ENCODE results near the gene TLN1. TPM values are rescaled to one million over a fixed set of nuclear protein-coding genes. Genes with fewer than 3 reads are reported as not detected.

TLN1 gene
- total RNA-seq, 1 experiment from 2014 or later, result 109 TPM

DNA sequence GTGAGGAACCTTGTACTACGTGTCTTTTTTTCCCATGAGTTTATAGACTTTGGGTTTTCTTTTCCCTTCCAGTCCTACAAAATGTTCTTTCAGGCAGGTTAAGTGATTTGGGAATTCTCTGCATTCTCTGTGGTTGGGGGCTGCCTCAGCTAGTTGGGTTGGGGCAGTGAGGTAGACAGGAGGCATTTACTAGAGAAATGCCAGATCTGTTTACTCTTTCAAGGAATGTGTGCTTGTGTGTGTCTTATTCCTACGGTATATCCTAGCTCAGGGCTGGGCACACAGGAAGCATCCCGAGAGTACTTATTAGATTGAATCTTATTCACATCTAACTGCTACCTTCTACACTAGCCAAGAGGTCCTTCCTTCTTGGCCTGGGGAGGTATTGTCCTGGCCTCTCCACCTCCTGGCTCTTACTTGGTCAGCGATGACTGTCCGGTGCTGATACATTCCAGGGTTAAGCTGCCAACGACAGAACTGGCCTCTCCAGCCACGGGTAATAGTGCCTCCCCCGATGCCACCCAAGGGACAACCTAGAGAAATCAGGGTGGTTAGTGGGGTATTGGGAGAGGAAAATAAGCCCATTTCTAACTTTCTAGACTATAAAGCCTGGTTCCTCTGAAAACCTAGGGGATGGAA lies 12.0 kb upstream of the TLN1 start:
- peaks cover 56% of the 10 kb centered on the region for H3K36me3 Mint-ChIP-seq
- ChIA-PET POLR2A (no interaction called here), CTCF (interaction anchor here (1.6 kb wide), 1 partner anchor 8 kb away, joined by 7 read pairs; no protein-coding TSS in a partner anchor)
- ATAC-seq, result no peak
- H3K27ac Mint-ChIP-seq, result no peak overlapping the region
- no peak for DNase-seq (ENCODE audit: low spot score)
- H3K9me3 Mint-ChIP-seq, result no peaks in the 10 kb centered on the region
- H3K4me1 Mint-ChIP-seq, result peaks cover 22% of the 10 kb centered on the region
- TF ChIP-seq ZNF396 (CRISPR knock-in tag; IDR thresholded peaks at IDR 0.05; ENCODE audit: borderline replicate concordance) (no peak), RELA (CRISPR knock-in tag; IDR thresholded peaks at IDR 0.05; ENCODE audit: borderline replicate concordance) (no peak), CREM (CRISPR knock-in tag; IDR thresholded peaks at IDR 0.05) (no peak), IRF2 (CRISPR knock-in tag; IDR thresholded peaks at IDR 0.05; ENCODE audit: borderline replicate concordance, low read depth) (no peak), ETV6 (CRISPR knock-in tag; IDR thresholded peaks at IDR 0.05) (no peak), NR3C1 (CRISPR knock-in tag; conservative IDR thresholded peaks at IDR 0.05; ENCODE audit: low read depth) (no peak), ZNF138 (CRISPR knock-in tag; conservative IDR thresholded peaks at IDR 0.05) (no peak), ZNF232 (CRISPR knock-in tag; IDR thresholded peaks at IDR 0.05) (no peak)
- TF ChIP-seq, protein P1, sequence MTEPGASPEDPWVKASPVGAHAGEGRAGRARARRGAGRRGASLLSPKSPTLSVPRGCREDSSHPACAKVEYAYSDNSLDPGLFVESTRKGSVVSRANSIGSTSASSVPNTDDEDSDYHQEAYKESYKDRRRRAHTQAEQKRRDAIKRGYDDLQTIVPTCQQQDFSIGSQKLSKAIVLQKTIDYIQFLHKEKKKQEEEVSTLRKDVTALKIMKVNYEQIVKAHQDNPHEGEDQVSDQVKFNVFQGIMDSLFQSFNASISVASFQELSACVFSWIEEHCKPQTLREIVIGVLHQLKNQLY (CRISPR knock-in tag; IDR thresholded peaks at IDR 0.05), result no peak
- TF ChIP-seq, protein P2, sequence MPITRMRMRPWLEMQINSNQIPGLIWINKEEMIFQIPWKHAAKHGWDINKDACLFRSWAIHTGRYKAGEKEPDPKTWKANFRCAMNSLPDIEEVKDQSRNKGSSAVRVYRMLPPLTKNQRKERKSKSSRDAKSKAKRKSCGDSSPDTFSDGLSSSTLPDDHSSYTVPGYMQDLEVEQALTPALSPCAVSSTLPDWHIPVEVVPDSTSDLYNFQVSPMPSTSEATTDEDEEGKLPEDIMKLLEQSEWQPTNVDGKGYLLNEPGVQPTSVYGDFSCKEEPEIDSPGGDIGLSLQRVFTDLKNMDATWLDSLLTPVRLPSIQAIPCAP (CRISPR knock-in tag; IDR thresholded peaks at IDR 0.05), result no peak
- TF ChIP-seq, protein P3, sequence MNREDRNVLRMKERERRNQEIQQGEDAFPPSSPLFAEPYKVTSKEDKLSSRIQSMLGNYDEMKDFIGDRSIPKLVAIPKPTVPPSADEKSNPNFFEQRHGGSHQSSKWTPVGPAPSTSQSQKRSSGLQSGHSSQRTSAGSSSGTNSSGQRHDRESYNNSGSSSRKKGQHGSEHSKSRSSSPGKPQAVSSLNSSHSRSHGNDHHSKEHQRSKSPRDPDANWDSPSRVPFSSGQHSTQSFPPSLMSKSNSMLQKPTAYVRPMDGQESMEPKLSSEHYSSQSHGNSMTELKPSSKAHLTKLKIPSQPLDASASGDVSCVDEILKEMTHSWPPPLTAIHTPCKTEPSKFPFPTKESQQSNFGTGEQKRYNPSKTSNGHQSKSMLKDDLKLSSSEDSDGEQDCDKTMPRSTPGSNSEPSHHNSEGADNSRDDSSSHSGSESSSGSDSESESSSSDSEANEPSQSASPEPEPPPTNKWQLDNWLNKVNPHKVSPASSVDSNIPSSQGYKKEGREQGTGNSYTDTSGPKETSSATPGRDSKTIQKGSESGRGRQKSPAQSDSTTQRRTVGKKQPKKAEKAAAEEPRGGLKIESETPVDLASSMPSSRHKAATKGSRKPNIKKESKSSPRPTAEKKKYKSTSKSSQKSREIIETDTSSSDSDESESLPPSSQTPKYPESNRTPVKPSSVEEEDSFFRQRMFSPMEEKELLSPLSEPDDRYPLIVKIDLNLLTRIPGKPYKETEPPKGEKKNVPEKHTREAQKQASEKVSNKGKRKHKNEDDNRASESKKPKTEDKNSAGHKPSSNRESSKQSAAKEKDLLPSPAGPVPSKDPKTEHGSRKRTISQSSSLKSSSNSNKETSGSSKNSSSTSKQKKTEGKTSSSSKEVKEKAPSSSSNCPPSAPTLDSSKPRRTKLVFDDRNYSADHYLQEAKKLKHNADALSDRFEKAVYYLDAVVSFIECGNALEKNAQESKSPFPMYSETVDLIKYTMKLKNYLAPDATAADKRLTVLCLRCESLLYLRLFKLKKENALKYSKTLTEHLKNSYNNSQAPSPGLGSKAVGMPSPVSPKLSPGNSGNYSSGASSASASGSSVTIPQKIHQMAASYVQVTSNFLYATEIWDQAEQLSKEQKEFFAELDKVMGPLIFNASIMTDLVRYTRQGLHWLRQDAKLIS (CRISPR knock-in tag; IDR thresholded peaks at IDR 0.05; ENCODE audit: borderline replicate concordance), result no peak
- H3K4me3 Mint-ChIP-seq, result no peak overlapping the region
- no peaks in the 10 kb centered on the region for H3K27me3 Mint-ChIP-seq (ENCODE audit: low read depth)

DNA sequence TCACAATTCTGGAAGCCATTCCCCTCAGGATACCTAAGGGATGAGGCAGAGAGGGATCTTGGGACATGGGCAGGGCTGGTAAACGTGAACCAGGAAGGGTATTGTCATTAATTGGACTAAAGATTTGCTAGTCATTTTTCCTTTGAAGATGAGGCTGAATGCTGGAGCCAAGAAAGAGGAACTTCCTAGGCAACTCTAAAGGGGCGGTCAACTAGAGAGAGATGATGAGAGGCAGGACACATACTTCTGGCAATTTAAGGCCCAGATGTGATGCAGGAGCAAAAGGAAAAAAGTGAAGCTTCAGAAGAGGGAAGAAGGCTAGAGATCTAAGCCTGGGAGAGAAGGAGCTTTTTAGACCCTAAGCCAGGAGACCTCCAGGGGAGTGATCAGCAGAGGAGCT lies 11.5 kb upstream of the TLN1 start:
- ATAC-seq, result no peak
- Mint-ChIP-seq H3K9me3 (no peaks in the 10 kb centered on the region), H3K4me1 (peaks cover 22% of the 10 kb centered on the region), H3K27me3 (ENCODE audit: low read depth) (no peaks in the 10 kb centered on the region), H3K4me3 (no peak overlapping the region), H3K36me3 (peaks cover 62% of the 10 kb centered on the region), H3K27ac (no peak overlapping the region)
- TF ChIP-seq NR2C2 (CRISPR knock-in tag; IDR thresholded peaks at IDR 0.05) (no peak), SMAD3 (CRISPR knock-in tag; IDR thresholded peaks at IDR 0.05; ENCODE audit: borderline replicate concordance) (no peak), NFYB (CRISPR knock-in tag; conservative IDR thresholded peaks at IDR 0.05; ENCODE audit: low read depth) (no peak), ZBTB21 (CRISPR knock-in tag; IDR thresholded peaks at IDR 0.05; ENCODE audit: borderline replicate concordance) (no peak), ZNF232 (CRISPR knock-in tag; IDR thresholded peaks at IDR 0.05) (no peak)
- TF ChIP-seq, protein P4, sequence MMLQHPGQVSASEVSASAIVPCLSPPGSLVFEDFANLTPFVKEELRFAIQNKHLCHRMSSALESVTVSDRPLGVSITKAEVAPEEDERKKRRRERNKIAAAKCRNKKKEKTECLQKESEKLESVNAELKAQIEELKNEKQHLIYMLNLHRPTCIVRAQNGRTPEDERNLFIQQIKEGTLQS (CRISPR knock-in tag; conservative IDR thresholded peaks at IDR 0.05), result no peak
- TF ChIP-seq, protein P5, sequence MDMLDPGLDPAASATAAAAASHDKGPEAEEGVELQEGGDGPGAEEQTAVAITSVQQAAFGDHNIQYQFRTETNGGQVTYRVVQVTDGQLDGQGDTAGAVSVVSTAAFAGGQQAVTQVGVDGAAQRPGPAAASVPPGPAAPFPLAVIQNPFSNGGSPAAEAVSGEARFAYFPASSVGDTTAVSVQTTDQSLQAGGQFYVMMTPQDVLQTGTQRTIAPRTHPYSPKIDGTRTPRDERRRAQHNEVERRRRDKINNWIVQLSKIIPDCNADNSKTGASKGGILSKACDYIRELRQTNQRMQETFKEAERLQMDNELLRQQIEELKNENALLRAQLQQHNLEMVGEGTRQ (CRISPR knock-in tag; IDR thresholded peaks at IDR 0.05), result no peak
- TF ChIP-seq, protein P6, sequence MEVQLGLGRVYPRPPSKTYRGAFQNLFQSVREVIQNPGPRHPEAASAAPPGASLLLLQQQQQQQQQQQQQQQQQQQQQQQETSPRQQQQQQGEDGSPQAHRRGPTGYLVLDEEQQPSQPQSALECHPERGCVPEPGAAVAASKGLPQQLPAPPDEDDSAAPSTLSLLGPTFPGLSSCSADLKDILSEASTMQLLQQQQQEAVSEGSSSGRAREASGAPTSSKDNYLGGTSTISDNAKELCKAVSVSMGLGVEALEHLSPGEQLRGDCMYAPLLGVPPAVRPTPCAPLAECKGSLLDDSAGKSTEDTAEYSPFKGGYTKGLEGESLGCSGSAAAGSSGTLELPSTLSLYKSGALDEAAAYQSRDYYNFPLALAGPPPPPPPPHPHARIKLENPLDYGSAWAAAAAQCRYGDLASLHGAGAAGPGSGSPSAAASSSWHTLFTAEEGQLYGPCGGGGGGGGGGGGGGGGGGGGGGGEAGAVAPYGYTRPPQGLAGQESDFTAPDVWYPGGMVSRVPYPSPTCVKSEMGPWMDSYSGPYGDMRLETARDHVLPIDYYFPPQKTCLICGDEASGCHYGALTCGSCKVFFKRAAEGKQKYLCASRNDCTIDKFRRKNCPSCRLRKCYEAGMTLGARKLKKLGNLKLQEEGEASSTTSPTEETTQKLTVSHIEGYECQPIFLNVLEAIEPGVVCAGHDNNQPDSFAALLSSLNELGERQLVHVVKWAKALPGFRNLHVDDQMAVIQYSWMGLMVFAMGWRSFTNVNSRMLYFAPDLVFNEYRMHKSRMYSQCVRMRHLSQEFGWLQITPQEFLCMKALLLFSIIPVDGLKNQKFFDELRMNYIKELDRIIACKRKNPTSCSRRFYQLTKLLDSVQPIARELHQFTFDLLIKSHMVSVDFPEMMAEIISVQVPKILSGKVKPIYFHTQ (CRISPR knock-in tag; IDR thresholded peaks at IDR 0.05), result no peak
- POLR2A ChIA-PET, result no interaction called here
- no peak for DNase-seq (ENCODE audit: low spot score)
- CTCF ChIA-PET, result no interaction called here

Measured in WTC11 (cell line).